Erythroblast (primary cell): ENCODE measurements around the gene CNBP.
"Not testable (repeated sequence)": the region's sequence is repeated elsewhere in the genome, so short reads cannot be mapped to it uniquely, and the experiment has no call there.

Source experiments
- GATA1 ChIP-seq: IDR thresholded peaks from 2 replicates; pipeline ENCODE4 v1.6.1; 2011; ENCODE audit warnings: low read depth, mild to moderate bottlenecking, control low read depth, low read length, moderate library complexity
- POLR2A ChIP-seq: IDR thresholded peaks from 2 replicates; pipeline ENCODE4 v1.6.1; 2011; ENCODE audit warnings: mild to moderate bottlenecking, low read length

GRCh38 chr3:129141011-129141410 is 42.7 kb downstream of the CNBP start:
- TF ChIP-seq POLR2A, GATA1: not testable (repeated sequence)
